ENCODE results near the gene EOLA1. TPM values are rescaled to one million over a fixed set of nuclear protein-coding genes. Genes with fewer than 3 reads are reported as not detected.
"Not testable (repeated sequence)": the region's sequence is repeated elsewhere in the genome, so short reads cannot be mapped to it uniquely, and the experiment has no call there.

Gene EOLA1
- total RNA-seq, 1 donor from 2014 or later: 17.8 TPM

- not testable (repeated sequence) for H3K27me3 Mint-ChIP-seq (ENCODE audit: low read depth); H3K4me3 Mint-ChIP-seq (ENCODE audit: unreplicated experiment); H3K36me3 Mint-ChIP-seq (ENCODE audit: low read depth); H3K9me3 Mint-ChIP-seq (ENCODE audit: low read depth); DNase-seq (ENCODE audit: low spot score); H3K27ac Mint-ChIP-seq (ENCODE audit: unreplicated experiment); H3K4me1 Mint-ChIP-seq (ENCODE audit: low read depth)
Measured at GRCh38 chrX:149595943-149596342, 55.1 kb downstream of the EOLA1 start.

Other genes with a start within 250 kb of the EOLA1 start
- 93.5 to 98.5 TPM (median 94.1 TPM) in 3 replicates for gene IDS, start 35.7 kb upstream of the EOLA1 start, total RNA-seq
- not detected in 3 replicates for gene HSFX3, start 8.9 kb downstream of the EOLA1 start, total RNA-seq
- not detected in 3 replicates for gene MAGEA9B, start 46.4 kb downstream of the EOLA1 start, total RNA-seq
- gene HSFX2, start 54.3 kb downstream of the EOLA1 start, total RNA-seq: not detected in 3 replicates
- gene TMEM185A, start 90.8 kb downstream of the EOLA1 start, total RNA-seq: 21.7 to 30.2 TPM (median 21.9 TPM) in 3 replicates
- gene MAGEA11, start 171.0 kb downstream of the EOLA1 start, total RNA-seq: not detected in 3 replicates
- 1.6 to 2.1 TPM (median 2.1 TPM) in 3 replicates for gene HSFX1, start 233.1 kb downstream of the EOLA1 start, total RNA-seq
- not detected in 3 replicates for gene MAGEA9, start 240.9 kb downstream of the EOLA1 start, total RNA-seq